Measurements from ENCODE around the gene PEPD.

PEPD gene

GRCh38 chr19:33453265-33453664, 68.3 kb downstream of the PEPD start:
- DNase-seq = no peak

- DNase-seq = no peak
Observed at GRCh38 chr19:33450689-33451088, 70.9 kb downstream of the PEPD start.

- no peak for DNase-seq
Observed at GRCh38 chr19:33449799-33450198, 71.8 kb downstream of the PEPD start.

- no peak for DNase-seq
Observed at GRCh38 chr19:33448159-33448516, 73.5 kb downstream of the PEPD start.

- no peak for DNase-seq
Observed at GRCh38 chr19:33447336-33448158, 74.0 kb downstream of the PEPD start.

GRCh38 chr19:33446330-33447293, 75.0 kb downstream of the PEPD start:
- DNase-seq = no peak

GRCh38 chr19:33445442-33446329, 75.9 kb downstream of the PEPD start:
- DNase-seq = no peak

GRCh38 chr19:33444562-33445441, 76.8 kb downstream of the PEPD start:
- no peak for DNase-seq

- no peak for DNase-seq
Observed at GRCh38 chr19:33443638-33444561, 77.7 kb downstream of the PEPD start.

- DNase-seq = no peak
Observed at GRCh38 chr19:33442706-33443105, 78.9 kb downstream of the PEPD start.

- no peak for DNase-seq
Observed at GRCh38 chr19:33441828-33442227, 79.8 kb downstream of the PEPD start.

GRCh38 chr19:33441277-33441699, 80.3 kb downstream of the PEPD start:
- DNase-seq = no peak

GRCh38 chr19:33440682-33441081, 80.9 kb downstream of the PEPD start:
- no peak for DNase-seq

- DNase-seq = no peak
Observed at GRCh38 chr19:33440241-33440640, 81.3 kb downstream of the PEPD start.

- no peak for DNase-seq
Observed at GRCh38 chr19:33438987-33439781, 82.4 kb downstream of the PEPD start.

- DNase-seq = peak; percentile 22
Observed at GRCh38 chr19:33437821-33438671, 83.5 kb downstream of the PEPD start.

GRCh38 chr19:33437393-33437820, 84.2 kb downstream of the PEPD start:
- DNase-seq = no peak
